ENCODE results near the gene FOXF2.
A peak's percentile ranks its signal among the peaks of the same experiment; 100 is the strongest.

Gene FOXF2

GRCh38 chr6:1390946-1391799 lies 1.8 kb downstream of the FOXF2 start:
- no peak for DNase-seq (ENCODE audit: low read depth in 2 of 2)

- DNase-seq (ENCODE audit: low read depth in 2 of 2) = no peak
Observed at GRCh38 chr6:1391800-1392309, 2.5 kb downstream of the FOXF2 start.

GRCh38 chr6:1392813-1393640 lies 3.7 kb downstream of the FOXF2 start:
- DNase-seq (ENCODE audit: low read depth in 2 of 2) = no peak

GRCh38 chr6:1393641-1394283 lies 4.4 kb downstream of the FOXF2 start:
- no peak for DNase-seq (ENCODE audit: low read depth in 2 of 2)

GRCh38 chr6:1394514-1395463 lies 5.4 kb downstream of the FOXF2 start:
- no peak for DNase-seq (ENCODE audit: low read depth in 2 of 2)

GRCh38 chr6:1395506-1395905 lies 6.1 kb downstream of the FOXF2 start:
- no peak for DNase-seq (ENCODE audit: low read depth in 2 of 2)

GRCh38 chr6:1395941-1396908 lies 6.8 kb downstream of the FOXF2 start:
- DNase-seq (ENCODE audit: low read depth in 2 of 2) = no peak

- DNase-seq (ENCODE audit: low read depth in 2 of 2) = peak; percentile 65
Observed at GRCh38 chr6:1396952-1397868, 7.8 kb downstream of the FOXF2 start.

GRCh38 chr6:1399085-1399780 lies 9.9 kb downstream of the FOXF2 start:
- no peak for DNase-seq (ENCODE audit: low read depth in 2 of 2)

- DNase-seq (ENCODE audit: low read depth in 2 of 2) = no peak
Observed at GRCh38 chr6:1400126-1400850, 10.9 kb downstream of the FOXF2 start.

- DNase-seq (ENCODE audit: low read depth in 2 of 2) = no peak
Observed at GRCh38 chr6:1402369-1402768, 13.0 kb downstream of the FOXF2 start.

- DNase-seq (ENCODE audit: low read depth in 2 of 2) = no peak
Observed at GRCh38 chr6:1402868-1403267, 13.5 kb downstream of the FOXF2 start.

- no peak for DNase-seq (ENCODE audit: low read depth in 2 of 2)
Observed at GRCh38 chr6:1403851-1404712, 14.7 kb downstream of the FOXF2 start.

GRCh38 chr6:1404713-1405098 lies 15.3 kb downstream of the FOXF2 start:
- no peak for DNase-seq (ENCODE audit: low read depth in 2 of 2)

GRCh38 chr6:1405221-1405620 lies 15.8 kb downstream of the FOXF2 start:
- no peak for DNase-seq (ENCODE audit: low read depth in 2 of 2)

GRCh38 chr6:1406306-1407072 lies 17.1 kb downstream of the FOXF2 start:
- DNase-seq (ENCODE audit: low read depth in 2 of 2) = no peak
